Measurements from ENCODE around the gene FUZ.
"Not testable (repeated sequence)": the region's sequence is repeated elsewhere in the genome, so short reads cannot be mapped to it uniquely, and the experiment has no call there.

FUZ gene

GRCh38 chr19:49830766-49831165 is 17.7 kb upstream of the FUZ start:
- no peak for DNase-seq (ENCODE audit: low spot score)

GRCh38 chr19:49829721-49830120 is 16.6 kb upstream of the FUZ start:
- no peak for DNase-seq (ENCODE audit: low spot score)

GRCh38 chr19:49829200-49829599 is 16.1 kb upstream of the FUZ start:
- no peak for DNase-seq (ENCODE audit: low spot score)

GRCh38 chr19:49827034-49827433 is 13.9 kb upstream of the FUZ start:
- no peak for DNase-seq (ENCODE audit: low spot score)

- no peak for DNase-seq (ENCODE audit: low spot score)
These were observed 11.6 kb upstream of the FUZ start for GRCh38 chr19:49824662-49825061.

- no peak for DNase-seq (ENCODE audit: low spot score)
These were observed 10.4 kb upstream of the FUZ start for GRCh38 chr19:49823472-49823871.

- DNase-seq (ENCODE audit: low spot score): no peak
These were observed 7.0 kb upstream of the FUZ start for GRCh38 chr19:49820125-49820524.

- not testable (repeated sequence) for DNase-seq (ENCODE audit: low spot score)
These were observed 6.5 kb upstream of the FUZ start for GRCh38 chr19:49819452-49820115.

- no peak for DNase-seq (ENCODE audit: low spot score)
These were observed 5.7 kb upstream of the FUZ start for GRCh38 chr19:49818649-49819370.

- peak; percentile 81 for DNase-seq (ENCODE audit: low spot score)
These were observed 5.0 kb upstream of the FUZ start, which contains the start of gene MED25 for GRCh38 chr19:49817964-49818648. Gene MED25, plus strand, starts transcription at chr19:49818289. Its CDS starts 53 bp downstream, at chr19:49818342.

- no peak for DNase-seq (ENCODE audit: low spot score)
These were observed 3.5 kb upstream of the FUZ start for GRCh38 chr19:49816590-49816989.

- no peak for DNase-seq (ENCODE audit: low spot score)
These were observed 918 bp upstream of the FUZ start for GRCh38 chr19:49814010-49814409.

- no peak for DNase-seq (ENCODE audit: low spot score)
These were observed 568 bp downstream of the FUZ start for GRCh38 chr19:49812452-49812996.

GRCh38 chr19:49811328-49811727 is 1.8 kb downstream of the FUZ start:
- no peak for DNase-seq (ENCODE audit: low spot score)

GRCh38 chr19:49809941-49810389 is 3.1 kb downstream of the FUZ start:
- no peak for DNase-seq (ENCODE audit: low spot score)

- DNase-seq (ENCODE audit: low spot score): no peak
These were observed 3.7 kb downstream of the FUZ start for GRCh38 chr19:49809160-49809940.

GRCh38 chr19:49808711-49809159 is 4.4 kb downstream of the FUZ start:
- peak; percentile 74 for DNase-seq (ENCODE audit: low spot score)

- DNase-seq (ENCODE audit: low spot score): no peak
These were observed 5.0 kb downstream of the FUZ start for GRCh38 chr19:49807904-49808675.

- no peak for DNase-seq (ENCODE audit: low spot score)
These were observed 5.8 kb downstream of the FUZ start for GRCh38 chr19:49807058-49807903.

GRCh38 chr19:49806620-49806959 is 6.5 kb downstream of the FUZ start:
- no peak for DNase-seq (ENCODE audit: low spot score)
